Upper lobe of right lung (tissue), 1 donor: ENCODE results near the gene IFI44. TPM values are rescaled to one million over a fixed set of nuclear protein-coding genes. Genes with fewer than 3 reads are reported as not detected.

Source experiments
- ATAC-seq: fragments of 200-7000 bp; cut with Tn5 transposase; one replicate; pipeline ENCODE4 v1.9.1; 2020; ENCODE audit warnings: mild to moderate bottlenecking, moderate library complexity
- DNase-seq: peaks from one replicate; pipeline ENCODE4 v3.0.0-alpha.2; 2020
- H3K27ac ChIP-seq: fragments of 200-600 bp; one replicate; pipeline ENCODE4 v1.8.0; 2022
- H3K27me3 ChIP-seq: fragments of 200-600 bp; one replicate; pipeline ENCODE4 v1.8.0; 2022; ENCODE audit warnings: mild to moderate bottlenecking
- H3K36me3 ChIP-seq: fragments of 200-600 bp; one replicate; pipeline ENCODE4 v1.8.0; 2022
- H3K4me1 ChIP-seq: fragments of 200-600 bp; one replicate; pipeline ENCODE4 v1.8.0; 2022
- H3K4me3 ChIP-seq: fragments of 200-600 bp; one replicate; pipeline ENCODE4 v1.8.0; 2022; ENCODE audit warnings: mild to moderate bottlenecking
- H3K9me3 ChIP-seq: fragments of 200-600 bp; one replicate; pipeline ENCODE4 v1.8.0; 2022
- intact Hi-C: fragments of 100-400 bp; cut with DNase I; formaldehyde crosslinking; loops from one replicate; pipeline ENCODE4 v1.11.0; 2022
- total RNA-seq: library from RNA; stranded (reverse); fragmentation: NEBNext Ultra II Directional; extraction: Animal tissue kit (Norgen Biotek cat#: 25700); gene quantifications from one replicate; pipeline ENCODE4 v1.2.1, GENCODE V29; 2021
- TF ChIP-seq, protein P1 (sequence below): fragments of 200-600 bp; IDR thresholded peaks from one replicate; pipeline ENCODE4 v1.8.0; 2022; ENCODE audit warnings: antibody characterized with exemption
- donor health status: DM: no; HTN: yes; CAD: no; lungs with severe emphysema.

The IFI44 gene
- total RNA-seq, 1 donor from 2014 or later = 63.2 TPM

DNA sequence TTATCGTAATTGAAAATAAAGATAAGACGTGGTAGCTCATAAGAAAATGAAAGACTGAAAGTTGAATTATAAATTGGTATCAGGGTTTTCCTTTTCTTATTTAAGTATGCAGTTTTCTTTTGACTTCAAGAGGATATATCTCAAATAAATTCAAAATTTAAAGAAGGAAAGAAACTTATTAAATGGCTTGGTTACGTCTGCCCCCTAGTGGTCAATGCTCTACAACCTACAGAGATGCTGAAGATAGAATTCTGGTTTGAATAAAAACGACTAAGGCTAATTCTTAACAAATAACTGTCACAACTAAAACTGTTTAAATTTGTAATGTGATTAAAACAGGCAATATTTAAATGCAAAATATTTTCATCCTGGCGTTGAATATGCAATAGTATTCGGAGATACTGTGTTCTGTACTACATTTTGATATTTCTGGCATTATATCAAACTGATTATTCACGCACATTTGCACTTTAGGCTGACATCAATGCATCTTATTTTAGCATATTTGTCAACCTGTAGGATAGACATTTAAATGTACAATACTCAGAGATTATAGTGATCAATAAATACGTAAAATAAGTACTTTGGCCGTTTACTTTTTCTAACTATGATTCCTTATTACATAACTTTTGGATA lies 26.8 kb downstream of the IFI44 start:
- Histone ChIP-seq H3K4me3 (no peak overlapping the region), H3K27me3 (no peaks in the 10 kb centered on the region), H3K36me3 (no peaks in the 10 kb centered on the region), H3K4me1 (no peaks in the 10 kb centered on the region), H3K27ac (no peak overlapping the region), H3K9me3 (no peaks in the 10 kb centered on the region)
- no peak for DNase-seq
- peak; percentile 69 for ATAC-seq
- TF ChIP-seq, protein P1, sequence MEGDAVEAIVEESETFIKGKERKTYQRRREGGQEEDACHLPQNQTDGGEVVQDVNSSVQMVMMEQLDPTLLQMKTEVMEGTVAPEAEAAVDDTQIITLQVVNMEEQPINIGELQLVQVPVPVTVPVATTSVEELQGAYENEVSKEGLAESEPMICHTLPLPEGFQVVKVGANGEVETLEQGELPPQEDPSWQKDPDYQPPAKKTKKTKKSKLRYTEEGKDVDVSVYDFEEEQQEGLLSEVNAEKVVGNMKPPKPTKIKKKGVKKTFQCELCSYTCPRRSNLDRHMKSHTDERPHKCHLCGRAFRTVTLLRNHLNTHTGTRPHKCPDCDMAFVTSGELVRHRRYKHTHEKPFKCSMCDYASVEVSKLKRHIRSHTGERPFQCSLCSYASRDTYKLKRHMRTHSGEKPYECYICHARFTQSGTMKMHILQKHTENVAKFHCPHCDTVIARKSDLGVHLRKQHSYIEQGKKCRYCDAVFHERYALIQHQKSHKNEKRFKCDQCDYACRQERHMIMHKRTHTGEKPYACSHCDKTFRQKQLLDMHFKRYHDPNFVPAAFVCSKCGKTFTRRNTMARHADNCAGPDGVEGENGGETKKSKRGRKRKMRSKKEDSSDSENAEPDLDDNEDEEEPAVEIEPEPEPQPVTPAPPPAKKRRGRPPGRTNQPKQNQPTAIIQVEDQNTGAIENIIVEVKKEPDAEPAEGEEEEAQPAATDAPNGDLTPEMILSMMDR = peak; percentile 88
- intact Hi-C loops = loop anchor here (10.0 kb wide), 1 partner anchor 62 kb away; no protein-coding TSS in a partner anchor

DNA sequence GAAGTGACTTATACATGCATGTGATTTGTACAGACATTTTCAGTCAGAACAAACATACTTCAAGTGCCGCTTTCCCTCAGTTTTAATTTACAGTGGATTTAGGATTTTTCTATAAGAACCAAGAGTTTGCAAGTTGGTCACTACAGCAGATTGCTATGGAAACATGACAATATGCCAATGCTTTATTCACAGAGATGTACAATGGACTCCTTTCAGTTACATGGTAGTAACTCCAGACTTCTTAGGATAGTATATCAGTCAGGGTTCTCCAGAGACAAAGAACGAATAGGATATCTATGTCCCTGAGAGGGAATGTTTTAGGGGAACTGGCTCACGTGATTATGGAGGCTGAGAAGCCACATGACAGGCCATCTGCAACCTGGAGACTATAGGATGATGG lies 27.4 kb downstream of the IFI44 start:
- ATAC-seq (no peak), DNase-seq (no peak)
- intact Hi-C loops = loop anchor here (10.0 kb wide), 1 partner anchor 62 kb away; no protein-coding TSS in a partner anchor
- Histone ChIP-seq H3K4me3 (no peak overlapping the region), H3K4me1 (no peaks in the 10 kb centered on the region), H3K9me3 (no peaks in the 10 kb centered on the region), H3K36me3 (no peaks in the 10 kb centered on the region), H3K27ac (no peak overlapping the region), H3K27me3 (no peaks in the 10 kb centered on the region)
- TF ChIP-seq, protein P1 = no peak

DNA sequence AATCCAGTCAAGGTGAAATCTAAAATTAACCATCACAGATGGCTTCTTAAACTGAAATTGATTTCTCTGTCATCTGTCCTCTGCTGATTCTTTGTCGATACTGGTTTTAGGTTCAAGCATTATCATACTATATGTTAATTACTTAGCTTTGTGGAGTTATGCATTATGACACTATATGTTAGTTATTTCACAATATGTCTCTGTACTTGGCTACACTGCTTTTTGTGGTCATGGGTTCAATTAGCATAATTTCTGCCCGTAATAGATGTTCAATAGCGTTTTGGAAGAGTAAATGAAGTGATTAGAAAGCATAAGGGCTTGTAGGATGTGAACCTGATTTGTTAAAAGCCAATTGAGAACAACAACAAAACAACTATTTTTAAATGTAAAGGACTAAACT lies 28.2 kb downstream of the IFI44 start:
- intact Hi-C loops = loop anchor here (10.0 kb wide), 1 partner anchor 63 kb away; no protein-coding TSS in a partner anchor
- H3K4me3 ChIP-seq = no peak overlapping the region
- ATAC-seq (no peak), DNase-seq (no peak)
- no peaks in the 10 kb centered on the region for H3K4me1 ChIP-seq
- H3K9me3 ChIP-seq = no peaks in the 10 kb centered on the region
- H3K27ac ChIP-seq = no peak overlapping the region
- no peaks in the 10 kb centered on the region for H3K27me3 ChIP-seq
- TF ChIP-seq, protein P1 = no peak
- no peaks in the 10 kb centered on the region for H3K36me3 ChIP-seq

- intact Hi-C loops = loop anchor here (10.0 kb wide), 1 partner anchor 64 kb away; no protein-coding TSS in a partner anchor
- TF ChIP-seq, protein P1 = no peak
- ATAC-seq (no peak), DNase-seq (no peak)
- Histone ChIP-seq H3K9me3 (no peaks in the 10 kb centered on the region), H3K4me1 (no peaks in the 10 kb centered on the region), H3K36me3 (no peaks in the 10 kb centered on the region), H3K4me3 (no peak overlapping the region), H3K27me3 (no peaks in the 10 kb centered on the region), H3K27ac (no peak overlapping the region)
Observed at GRCh38 chr1:78678324-78678723, 28.7 kb downstream of the IFI44 start.

DNA sequence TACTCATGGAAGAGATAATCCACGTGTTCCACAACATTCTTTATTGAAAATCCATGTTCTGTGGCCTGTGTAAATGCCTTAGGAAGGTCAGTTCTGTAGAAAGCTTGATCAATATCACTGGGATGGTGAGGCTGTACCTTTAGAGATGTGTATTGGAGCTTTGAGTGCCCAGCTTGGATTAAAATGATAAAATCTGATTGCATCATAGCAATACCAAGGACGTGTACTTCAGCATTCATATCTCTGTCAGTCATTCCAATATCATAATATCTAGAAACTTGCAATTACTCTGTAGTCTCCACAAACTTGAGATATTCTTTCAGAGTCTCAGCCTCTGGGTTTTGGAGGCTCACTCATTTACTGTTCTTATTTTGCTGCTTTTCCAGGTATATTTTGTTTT lies 31.6 kb downstream of the IFI44 start:
- ATAC-seq = no peak
- intact Hi-C loops = no loop called here
- H3K27me3 ChIP-seq = no peaks in the 10 kb centered on the region
- H3K4me1 ChIP-seq = no peaks in the 10 kb centered on the region
- TF ChIP-seq, protein P1 = no peak
- no peak overlapping the region for H3K27ac ChIP-seq
- H3K36me3 ChIP-seq = no peaks in the 10 kb centered on the region
- no peaks in the 10 kb centered on the region for H3K9me3 ChIP-seq
- no peak overlapping the region for H3K4me3 ChIP-seq
- no peak for DNase-seq

DNA sequence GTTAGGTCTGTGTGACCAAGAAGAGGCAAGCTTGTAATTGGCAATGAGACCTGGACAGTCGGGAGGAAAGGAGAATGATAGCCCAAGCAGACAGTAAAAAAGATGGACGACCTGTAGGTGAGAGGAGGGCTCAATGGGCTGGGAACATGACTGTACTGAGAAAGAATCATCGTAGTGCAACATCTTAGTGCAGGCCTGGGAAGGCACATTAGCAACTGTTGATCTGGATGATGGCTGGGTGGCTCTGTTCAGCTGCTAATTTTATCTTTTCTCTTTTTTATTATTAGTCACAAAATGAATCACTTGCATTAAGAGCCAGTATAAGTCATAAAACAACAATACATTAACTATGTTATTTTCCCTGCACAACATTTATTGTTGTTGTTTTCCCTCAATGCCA lies 32.9 kb downstream of the IFI44 start:
- no peak for DNase-seq
- Histone ChIP-seq H3K4me1 (no peaks in the 10 kb centered on the region), H3K36me3 (no peaks in the 10 kb centered on the region), H3K9me3 (no peaks in the 10 kb centered on the region), H3K4me3 (no peak overlapping the region), H3K27ac (no peak overlapping the region), H3K27me3 (no peaks in the 10 kb centered on the region)
- ATAC-seq = no peak
- TF ChIP-seq, protein P1 = no peak
- intact Hi-C loops = no loop called here
